Measurements from ENCODE around the gene VAT1. TPM values are rescaled to one million over a fixed set of nuclear protein-coding genes. Genes with fewer than 3 reads are reported as not detected.
"Not testable (repeated sequence)": the region's sequence is repeated elsewhere in the genome, so short reads cannot be mapped to it uniquely, and the experiment has no call there.

Gene VAT1
- 100 to 1,000 TPM; 247 to 267 TPM for total RNA-seq
- long read RNA-seq, donor 1, transcript VAT1-201 (6 exons, 2,734 nt): major isoform, 78 of 107 reads
- long read RNA-seq, donor 1, partial matches to known transcripts: 11 of 107 reads
- long read RNA-seq, donor 1, other reads (novel, unspliced or antisense): 17 of 107 reads
- long read RNA-seq, donor 2, transcript VAT1-201 (6 exons, 2,734 nt): major isoform, 377 of 503 reads
- long read RNA-seq, donor 2, partial matches to known transcripts: 20 of 503 reads
- long read RNA-seq, donor 2, other reads (novel, unspliced or antisense): 101 of 503 reads

DNA sequence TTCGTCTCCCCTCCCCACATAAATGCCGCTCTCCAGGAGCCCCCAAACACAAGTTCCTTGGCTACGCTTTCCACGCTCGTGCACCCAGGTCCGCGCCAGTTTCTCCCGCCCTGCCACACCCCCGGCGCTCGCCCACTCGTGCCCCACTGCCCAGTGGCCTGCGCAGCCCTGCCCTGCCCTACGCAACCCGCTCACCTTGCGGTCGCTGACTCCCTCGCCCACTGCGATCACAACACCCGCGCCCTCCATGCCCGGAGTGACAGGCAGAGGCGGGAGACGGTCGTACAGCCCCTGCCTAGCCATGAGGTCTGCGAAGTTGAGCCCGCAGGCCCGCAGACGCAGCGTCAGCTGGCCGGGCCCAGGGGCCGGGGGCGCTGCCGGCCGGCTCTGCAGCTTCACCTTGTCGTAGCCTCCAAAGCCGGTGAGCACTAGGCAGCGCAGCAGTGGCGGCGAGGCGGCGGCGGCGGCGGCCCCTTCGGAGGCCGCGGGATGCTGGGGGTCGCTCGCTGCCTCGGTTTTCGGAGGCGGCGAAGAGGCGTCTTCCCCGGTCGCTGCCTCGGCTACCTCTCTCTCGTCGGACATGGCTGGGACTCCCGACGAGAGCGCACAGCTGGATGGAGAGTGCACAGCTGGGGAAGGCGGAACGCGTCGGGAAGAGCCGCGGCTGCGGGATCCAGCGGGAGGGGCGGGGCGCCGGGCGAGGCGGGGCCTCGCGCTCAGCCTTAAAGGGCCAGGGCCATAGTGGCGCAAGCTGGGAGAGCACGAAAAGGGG is at the start of gene VAT1:
VAT1 (minus strand) TSS at position 645 of the 772 bp plus-strand sequence; CDS start at position 582, 63 bp downstream.
- DNase-seq (ENCODE audit: low spot score): peak; percentile 93
- intact Hi-C loops (cut with DNase I): loop anchor here (5.0 to 10.0 kb wide), 3 partner anchors 105 to 293 kb away; partner anchors contain the start of genes BRCA1 (in 1 of the 2) and NBR1 (in 1 of the 2)

GRCh38 chr17:43070872-43071271 is 48.7 kb upstream of the VAT1 start:
- intact Hi-C loops (cut with DNase I): no loop called here
- no peak for DNase-seq (ENCODE audit: low spot score)

DNA sequence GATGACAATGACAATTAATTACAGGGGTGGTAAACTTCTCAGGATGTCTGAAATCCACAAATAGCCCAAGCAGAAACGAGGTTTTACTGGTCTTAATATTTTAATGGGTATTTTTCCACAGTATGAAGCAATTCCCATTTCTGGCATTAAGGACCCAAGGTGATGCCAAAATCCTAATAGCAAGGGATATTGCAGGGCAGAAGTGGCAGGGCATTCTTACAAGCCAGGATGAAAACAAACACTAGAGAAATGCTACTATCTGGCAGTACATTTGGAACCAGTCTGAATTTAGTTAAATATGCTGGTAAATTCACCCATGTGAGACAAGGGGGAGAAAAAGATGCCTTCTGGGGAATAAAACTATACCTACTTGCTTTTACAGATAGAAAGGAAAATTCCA is 48.1 kb upstream of the VAT1 start:
- intact Hi-C loops (cut with DNase I): no loop called here

DNA sequence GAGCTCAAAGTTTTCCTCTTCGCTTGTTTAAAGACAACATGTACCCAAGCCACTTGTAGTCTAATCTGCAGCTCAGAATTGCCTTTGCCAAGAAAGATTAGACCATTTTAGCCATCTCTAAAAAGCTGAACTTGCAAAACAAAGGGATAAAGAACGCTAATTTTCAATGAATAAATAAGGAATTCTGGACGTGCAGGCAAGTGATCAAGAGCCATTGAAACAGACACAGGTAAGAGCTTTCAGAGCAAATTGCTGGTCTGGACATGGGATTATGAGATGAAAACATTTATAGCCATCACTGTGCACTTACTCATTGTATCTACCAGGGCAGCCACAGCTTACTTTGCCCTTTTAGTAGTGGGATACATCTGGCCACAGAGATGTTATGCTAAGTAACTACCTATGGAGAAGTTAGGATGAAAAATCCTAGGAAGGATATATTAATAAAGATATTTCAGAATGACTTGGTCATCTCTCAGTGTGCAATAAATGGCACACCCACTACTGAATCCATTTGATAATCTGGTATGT is 47.2 kb upstream of the VAT1 start:
- DNase-seq (ENCODE audit: low spot score): no peak
- intact Hi-C loops (cut with DNase I): no loop called here

More for the DNA sequence above, 48.1 kb upstream of the VAT1 start:
- no peak for DNase-seq (ENCODE audit: low spot score)

- intact Hi-C loops (cut with DNase I): no loop called here
- no peak for DNase-seq (ENCODE audit: low spot score)
These were observed 46.6 kb upstream of the VAT1 start for GRCh38 chr17:43068570-43069367.

GRCh38 chr17:43062984-43063638 is 40.9 kb upstream of the VAT1 start:
- DNase-seq (ENCODE audit: low spot score): no peak
- intact Hi-C loops (cut with DNase I): no loop called here

DNA sequence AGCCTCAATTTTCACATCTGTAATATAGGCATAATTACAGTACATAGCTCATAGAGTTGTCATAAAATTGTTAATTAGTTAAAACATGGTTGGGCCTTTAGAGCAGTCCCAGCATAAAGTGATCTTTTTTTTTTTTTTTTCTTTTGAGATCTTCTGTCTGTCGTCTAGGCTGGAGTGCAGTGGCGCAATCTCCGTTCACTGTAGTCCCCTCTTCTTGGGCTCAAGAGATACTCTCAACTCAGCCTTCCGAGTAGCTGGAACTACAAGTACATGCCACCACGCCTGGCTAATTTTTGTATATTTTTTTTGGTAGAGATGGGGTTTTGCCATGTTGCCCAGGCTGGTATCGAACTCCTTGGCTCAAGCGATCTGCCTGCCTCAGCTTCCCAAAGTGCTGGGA is 33.9 kb upstream of the VAT1 start:
- intact Hi-C loops (cut with DNase I): no loop called here
- no peak for DNase-seq (ENCODE audit: low spot score)

DNA sequence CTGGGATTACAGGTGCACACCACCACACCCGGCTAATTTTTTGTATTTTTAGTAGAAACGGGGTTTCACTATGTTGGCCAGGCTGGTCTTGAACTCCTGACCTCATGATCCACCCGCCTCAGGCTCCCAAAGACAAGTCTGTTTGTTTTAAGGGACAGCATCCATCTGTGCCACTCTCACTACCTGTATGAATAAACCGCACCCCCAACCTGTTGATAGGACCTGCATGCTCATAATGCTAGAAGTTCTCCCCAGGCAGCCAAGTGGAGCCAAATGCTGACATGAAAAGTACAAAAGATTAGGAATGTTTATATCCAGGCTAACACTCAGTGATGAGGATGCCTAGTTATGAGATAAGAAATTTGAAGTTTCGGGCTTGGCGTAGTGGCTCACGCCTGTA is 30.8 kb upstream of the VAT1 start:
- not testable (repeated sequence) for DNase-seq (ENCODE audit: low spot score)

GRCh38 chr17:43051969-43052368 is 29.8 kb upstream of the VAT1 start:
- no peak for DNase-seq (ENCODE audit: low spot score)
- intact Hi-C loops (cut with DNase I): no loop called here

More for the DNA sequence above, 30.8 kb upstream of the VAT1 start:
- intact Hi-C loops (cut with DNase I): not testable (repeated sequence)

GRCh38 chr17:43044024-43044423 is 21.8 kb upstream of the VAT1 start:
- intact Hi-C loops (cut with DNase I): no loop called here

GRCh38 chr17:43043307-43043706 is 21.1 kb upstream of the VAT1 start:
- no peak for DNase-seq (ENCODE audit: low spot score)
- intact Hi-C loops (cut with DNase I): no loop called here

More at GRCh38 chr17:43044024-43044423, 21.8 kb upstream of the VAT1 start:
- DNase-seq (ENCODE audit: low spot score): no peak

GRCh38 chr17:43042025-43042628 is 19.9 kb upstream of the VAT1 start:
- no peak for DNase-seq (ENCODE audit: low spot score)
- intact Hi-C loops (cut with DNase I): no loop called here

- no peak for DNase-seq (ENCODE audit: low spot score)
- intact Hi-C loops (cut with DNase I): no loop called here
These were observed 18.5 kb upstream of the VAT1 start for GRCh38 chr17:43040655-43041054.

DNA sequence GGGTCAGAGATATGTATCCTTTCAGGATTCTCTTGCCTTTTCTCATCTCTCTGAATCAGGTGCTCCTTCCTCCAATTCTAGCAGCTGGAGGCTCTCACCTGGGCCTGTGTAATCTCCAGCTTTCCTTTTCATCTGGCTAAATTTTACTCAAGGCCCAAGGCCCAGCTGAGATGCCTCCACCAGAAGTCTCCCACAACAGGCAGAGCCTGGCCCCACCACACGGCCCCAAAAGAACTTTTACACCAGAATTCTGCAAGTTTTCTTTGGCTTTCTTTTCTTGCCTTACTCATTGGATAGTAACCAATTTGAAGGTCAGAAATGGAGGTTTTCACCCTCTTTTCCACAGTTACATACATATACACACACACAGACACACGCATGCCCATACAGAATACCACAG is 17.5 kb upstream of the VAT1 start:
- intact Hi-C loops (cut with DNase I): no loop called here
- DNase-seq (ENCODE audit: low spot score): peak; percentile 53

- DNase-seq (ENCODE audit: low spot score): no peak
- intact Hi-C loops (cut with DNase I): no loop called here
These were observed 12.7 kb upstream of the VAT1 start for GRCh38 chr17:43034894-43035293.

DNA sequence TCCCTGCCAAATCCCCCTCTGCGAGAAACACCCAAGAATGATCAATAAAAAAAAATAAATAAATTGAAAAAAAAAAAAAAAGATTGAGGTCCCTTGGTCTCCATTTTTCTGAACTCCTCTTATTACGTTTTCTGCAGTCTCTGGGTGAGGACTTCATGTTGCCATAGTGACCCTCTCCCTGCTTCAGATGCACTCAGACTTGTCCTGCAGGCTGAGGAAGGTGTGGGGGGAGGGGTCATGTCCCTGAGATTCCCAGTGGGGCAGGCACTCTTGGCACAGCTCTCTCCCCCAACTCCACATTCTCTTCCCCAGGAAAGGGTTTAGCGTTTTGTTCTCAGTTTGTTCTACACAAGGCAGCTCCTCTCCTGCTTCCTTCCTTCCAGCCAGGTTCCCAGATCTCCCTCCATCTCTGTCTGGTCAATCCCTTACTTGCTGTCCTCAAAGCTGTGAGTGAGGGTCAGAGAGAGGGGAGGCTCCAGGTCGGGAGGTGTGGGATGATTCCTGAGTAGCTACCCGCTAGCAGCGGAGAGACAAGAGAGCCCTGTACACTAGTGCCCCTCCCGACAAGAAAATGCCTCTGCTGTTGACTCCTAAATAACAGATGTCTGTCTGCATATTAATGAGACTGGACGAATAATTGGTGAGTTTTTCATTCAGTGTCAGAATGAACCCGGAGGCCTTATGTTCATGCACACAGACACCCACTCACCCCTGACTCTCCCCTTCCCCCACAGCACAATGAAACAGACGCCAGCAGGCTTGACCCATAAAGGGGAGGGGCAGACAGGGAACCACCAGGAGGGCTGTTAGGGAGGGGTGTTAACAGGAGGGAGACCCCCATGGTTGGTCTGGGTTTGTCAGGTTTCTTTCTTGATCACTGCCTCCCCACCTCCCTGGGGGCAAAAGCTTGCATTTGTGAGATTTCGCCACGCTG is 12.0 kb upstream of the VAT1 start:
- peak; percentile 23 for DNase-seq (ENCODE audit: low spot score)
- intact Hi-C loops (cut with DNase I): no loop called here

DNA sequence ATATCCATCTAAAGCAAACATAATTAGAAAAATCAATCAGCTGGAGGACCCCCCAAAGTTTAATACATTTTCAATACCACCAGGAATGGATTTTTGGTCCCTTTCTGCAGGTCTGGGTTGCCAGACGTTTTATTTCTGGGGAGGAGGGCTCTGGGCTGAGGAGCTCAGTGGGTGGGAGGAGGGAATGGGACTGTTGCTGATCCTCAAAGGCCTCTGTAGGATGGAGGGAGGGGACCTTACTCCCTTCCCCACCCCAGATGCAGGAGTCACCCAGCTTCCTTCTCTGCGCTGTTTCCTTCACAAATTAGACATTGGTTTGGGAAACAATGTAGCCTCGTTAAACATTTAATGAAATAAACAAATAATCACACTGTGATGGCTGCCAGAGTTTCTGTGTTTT is 9.5 kb upstream of the VAT1 start:
- intact Hi-C loops (cut with DNase I): no loop called here
- peak; percentile 1 for DNase-seq (ENCODE audit: low spot score)

All from posterior vena cava (tissue), 2 donors.